IPS DF 4.7 (cell line): ENCODE results near the gene DMAP1.

Experiments
- DNase-seq: peaks from one replicate; pipeline ENCODE4 v3.0.0-alpha.2; 2013; ENCODE audit warnings: low spot score; ENCODE audit errors: extremely low read depth

Gene DMAP1

GRCh38 chr1:44227211-44227610 lies 13.9 kb downstream of the DMAP1 start:
- DNase-seq = no peak

- no peak for DNase-seq
Observed at GRCh38 chr1:44228218-44228617, 14.9 kb downstream of the DMAP1 start.

DNA sequence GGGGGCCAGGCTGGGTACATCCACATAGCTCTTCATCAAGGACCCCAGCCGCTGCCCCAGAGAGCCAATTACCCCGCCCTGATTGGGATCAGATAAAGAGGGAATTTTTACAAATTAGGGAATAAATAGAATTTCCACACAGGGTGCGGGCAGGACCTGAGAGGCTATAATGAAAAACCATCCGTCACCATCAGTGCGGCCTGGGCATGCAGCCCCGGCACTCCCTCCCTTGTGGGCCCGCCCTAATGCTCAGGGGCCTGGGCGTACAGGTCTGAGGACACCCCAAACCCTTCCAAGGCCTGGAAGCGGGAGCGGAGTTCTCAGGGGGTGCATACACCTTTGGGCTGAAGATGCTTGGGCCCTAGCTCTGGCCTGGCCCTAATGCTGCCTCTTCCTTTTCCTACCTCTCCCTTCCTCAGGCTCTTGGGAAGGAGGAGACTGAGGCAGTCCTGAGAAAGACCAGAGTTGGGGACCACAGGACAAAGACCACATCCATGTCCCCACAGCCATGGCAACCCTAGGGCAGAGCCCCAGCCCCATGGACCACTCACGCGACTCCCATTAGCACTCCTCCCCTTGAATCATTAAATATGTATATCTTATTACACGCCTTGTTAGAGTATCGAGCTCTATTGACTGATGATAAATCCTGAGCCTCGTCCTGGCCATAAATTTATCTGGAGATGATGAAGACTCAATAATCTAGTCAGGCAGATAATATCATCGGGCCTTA lies 16.3 kb downstream of the DMAP1 start:
- DNase-seq = no peak

DNA sequence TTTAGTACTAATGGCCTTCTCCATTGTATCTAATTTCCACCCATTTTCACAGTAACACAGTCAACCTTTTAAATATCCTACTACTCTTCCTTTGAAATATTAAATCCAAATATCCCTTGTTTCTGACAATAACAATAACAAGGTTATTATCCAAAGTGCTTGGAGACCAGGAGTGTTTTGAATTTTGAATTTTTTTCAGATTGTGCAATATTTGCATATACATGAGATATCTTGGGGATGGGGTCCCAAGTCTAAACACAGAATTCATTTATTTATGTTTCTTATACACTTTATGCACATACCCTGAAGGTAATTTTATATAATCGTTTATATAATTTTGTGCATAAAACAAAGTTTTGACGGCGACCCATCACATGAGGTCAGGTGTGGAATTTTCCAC lies 17.5 kb downstream of the DMAP1 start:
- no peak for DNase-seq

GRCh38 chr1:44233593-44233992 lies 20.3 kb downstream of the DMAP1 start:
- DNase-seq = no peak

DNA sequence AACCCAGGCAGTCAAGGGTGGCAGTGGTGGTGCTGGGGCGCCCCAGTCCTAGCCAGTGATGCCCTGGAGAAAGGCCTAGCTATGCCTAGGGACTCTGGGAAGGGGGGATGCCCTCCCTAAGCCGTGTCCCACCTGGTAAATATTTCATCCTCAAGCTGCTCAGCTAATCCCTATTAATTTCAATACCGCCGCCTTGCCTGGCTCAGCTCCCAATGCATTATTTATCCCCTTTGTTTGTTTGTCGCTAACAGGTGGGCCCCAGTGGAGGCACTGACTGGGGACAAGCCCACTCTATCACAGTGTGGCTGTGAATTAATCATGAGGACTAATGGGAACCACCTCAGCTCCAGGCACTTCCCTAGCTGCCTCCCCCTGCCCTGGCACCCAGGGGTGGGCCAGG lies 22.5 kb downstream of the DMAP1 start:
- DNase-seq = no peak

DNA sequence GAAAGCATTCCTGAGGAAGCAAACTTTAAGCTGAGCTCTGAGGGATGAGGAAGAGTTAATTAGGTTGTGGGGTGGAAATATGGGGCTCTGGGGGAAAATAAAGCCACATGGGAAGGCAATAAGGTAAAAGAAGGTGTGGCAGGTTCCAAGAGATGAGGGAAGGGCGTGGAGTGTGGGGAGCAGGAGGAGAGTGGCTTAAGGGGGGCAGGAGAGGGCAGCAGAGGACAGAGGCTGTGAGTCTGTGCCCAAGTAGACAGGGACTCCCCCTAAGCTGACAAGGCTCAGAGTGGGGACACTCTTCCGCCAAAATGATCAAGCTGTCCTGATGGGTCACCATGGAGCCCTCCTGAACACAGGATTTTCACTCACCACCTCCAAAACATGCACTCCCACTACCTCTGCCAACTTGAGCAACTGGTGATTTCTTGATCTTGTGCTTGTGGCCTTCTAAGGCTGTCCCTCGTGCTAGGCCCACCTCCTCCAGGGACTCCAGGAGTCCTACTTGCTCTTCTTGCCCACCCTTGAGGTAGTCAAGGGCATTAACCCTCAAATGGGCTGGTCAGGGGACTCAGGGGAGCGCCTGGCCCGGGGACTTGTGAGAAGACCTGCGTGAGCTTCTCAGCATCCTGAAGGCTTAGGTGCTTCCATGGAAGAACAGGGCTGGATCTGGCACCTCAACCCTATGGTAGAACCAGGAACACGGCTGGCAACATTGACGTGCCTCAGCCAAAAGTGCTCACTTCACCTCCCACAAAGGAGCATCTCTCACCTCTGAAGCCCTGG lies 23.4 kb downstream of the DMAP1 start:
- DNase-seq = no peak

DNA sequence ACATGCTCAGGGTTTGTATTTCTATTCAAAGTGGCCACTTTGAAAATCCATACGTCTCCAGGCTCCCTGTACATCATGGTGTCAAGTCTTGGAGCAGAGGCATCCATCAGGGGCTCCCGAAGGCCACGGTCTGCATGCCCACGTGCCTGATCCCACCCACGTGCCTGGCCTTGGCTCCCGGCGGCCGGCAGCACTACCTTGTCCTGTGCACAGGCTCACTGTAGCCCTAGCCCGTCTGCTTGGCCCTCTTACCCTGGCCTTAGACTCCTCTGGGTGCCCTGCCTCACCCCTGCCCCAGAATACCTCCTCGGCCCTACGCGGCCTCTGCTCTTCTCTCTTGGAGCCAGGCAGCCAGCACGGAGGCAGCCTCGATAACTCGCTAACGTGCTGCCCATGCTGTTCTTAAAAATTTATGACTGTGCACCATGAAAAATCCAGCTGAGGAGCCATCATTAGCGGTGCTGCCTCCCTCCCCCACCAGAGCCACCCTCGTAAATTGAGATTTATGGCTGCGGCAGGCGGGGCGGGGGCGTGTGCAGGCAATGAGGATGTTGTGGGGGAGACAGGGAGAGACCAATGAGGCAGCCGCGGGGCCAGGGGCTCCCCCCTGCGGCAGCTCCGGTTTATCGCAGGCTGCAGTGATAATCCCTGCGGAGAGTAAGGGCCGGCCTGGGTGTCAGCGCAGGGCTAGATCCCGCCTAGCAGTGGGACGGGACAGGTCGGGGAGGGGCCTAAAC lies 24.6 kb downstream of the DMAP1 start:
- DNase-seq = peak; percentile 66

DNA sequence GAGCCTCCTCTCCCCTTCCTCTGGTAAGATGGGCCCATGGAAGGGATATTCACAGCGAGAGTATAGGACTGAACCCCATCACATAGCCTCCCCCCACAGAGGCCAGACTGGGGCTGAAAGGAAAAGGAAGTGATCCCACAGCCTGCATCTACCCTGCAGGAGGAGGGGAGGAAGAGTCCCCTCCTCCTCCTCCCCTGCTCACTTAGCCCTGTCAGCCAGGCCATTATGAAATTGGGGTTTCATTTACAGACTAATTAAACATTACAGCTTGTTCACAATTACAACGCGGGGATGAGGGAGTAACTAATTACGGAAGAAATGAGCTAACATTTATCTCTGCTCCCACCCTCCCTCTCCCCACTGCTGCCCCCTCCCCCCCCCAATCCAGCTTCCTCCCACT lies 25.4 kb downstream of the DMAP1 start:
- DNase-seq = no peak

DNA sequence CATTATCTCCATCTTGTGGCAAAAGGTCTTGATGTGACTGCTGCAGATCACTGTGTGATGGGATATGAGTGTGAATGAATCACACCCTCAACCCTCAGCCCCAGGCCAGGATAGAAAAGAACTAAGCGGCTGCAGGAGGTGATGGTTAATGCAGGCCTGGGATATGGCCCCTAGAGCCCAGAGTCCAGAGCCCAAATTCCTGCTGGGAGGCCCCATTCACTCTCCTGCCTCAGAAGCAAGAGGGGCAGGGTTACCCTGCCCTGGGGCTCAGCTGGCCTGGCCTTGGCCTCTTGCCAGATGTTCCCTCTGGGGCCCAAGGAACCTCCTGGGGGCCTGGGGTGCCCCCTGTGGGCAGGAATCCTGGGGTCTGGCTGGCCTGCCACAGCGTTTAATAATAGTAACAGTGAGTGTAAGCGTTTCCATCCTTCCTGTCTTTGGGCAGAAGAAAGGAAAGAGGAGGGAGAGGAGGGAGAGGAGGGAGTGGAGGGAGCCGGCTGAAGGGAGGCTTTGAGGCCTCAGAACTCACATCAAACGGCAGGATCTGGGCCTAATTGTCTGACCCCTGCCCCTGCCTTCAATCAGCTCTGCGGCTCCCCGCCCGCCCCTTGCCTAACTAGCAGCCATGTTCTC lies 26.2 kb downstream of the DMAP1 start:
- no peak for DNase-seq

DNA sequence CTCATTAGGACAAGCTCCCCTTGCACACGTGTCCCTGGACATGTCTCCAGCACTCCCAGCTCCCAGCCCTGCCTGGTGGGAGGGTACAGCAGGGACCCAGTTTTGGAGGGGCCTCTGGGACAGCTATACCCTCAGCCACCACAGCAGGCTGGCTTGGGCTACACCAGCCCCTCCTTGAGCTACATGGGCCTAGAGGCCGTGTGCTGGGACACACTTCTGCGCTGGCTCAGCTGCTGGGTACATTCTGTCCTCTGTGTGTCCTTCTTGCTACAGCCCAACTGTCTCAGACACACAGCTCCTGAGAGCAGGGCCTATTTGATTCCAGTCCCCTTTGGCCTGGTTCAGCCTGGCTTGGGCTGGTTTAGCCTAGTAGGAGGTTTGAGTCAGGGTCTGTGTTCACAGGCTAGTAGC lies 26.7 kb downstream of the DMAP1 start:
- DNase-seq = no peak

GRCh38 chr1:44240802-44241671 lies 27.8 kb downstream of the DMAP1 start:
- no peak for DNase-seq

- DNase-seq = no peak
Observed at GRCh38 chr1:44242746-44243145, 29.5 kb downstream of the DMAP1 start.

- DNase-seq = no peak
Observed at GRCh38 chr1:44243782-44244495, 30.7 kb downstream of the DMAP1 start.

- DNase-seq = no peak
Observed at GRCh38 chr1:44244986-44245385, 31.7 kb downstream of the DMAP1 start.

GRCh38 chr1:44246806-44247205 lies 33.5 kb downstream of the DMAP1 start:
- DNase-seq = no peak

DNA sequence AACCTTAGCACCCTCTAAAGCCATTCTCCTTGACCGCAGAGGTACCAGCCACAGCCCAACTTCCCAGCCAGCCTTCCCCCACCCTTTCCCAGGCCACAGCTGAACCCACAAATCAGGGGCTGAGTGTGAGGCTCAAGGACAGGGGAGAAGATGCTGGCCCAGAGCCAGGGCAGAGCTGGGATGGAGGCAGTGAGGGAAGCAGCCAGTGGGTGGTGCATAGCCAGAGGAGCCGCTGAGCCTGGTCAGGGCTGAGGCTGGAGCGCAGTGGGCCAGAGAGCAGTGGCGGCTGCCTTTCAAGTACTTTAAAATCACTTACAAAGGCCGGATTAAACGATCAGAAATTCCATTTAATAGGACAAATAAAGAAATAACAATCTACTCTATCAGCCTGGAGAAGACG lies 36.3 kb downstream of the DMAP1 start:
- DNase-seq = no peak

GRCh38 chr1:44250068-44250781 lies 37.0 kb downstream of the DMAP1 start:
- no peak for DNase-seq

GRCh38 chr1:44251486-44251885 lies 38.2 kb downstream of the DMAP1 start:
- DNase-seq = no peak
